OCI-M2 (cell line): ENCODE data around the gene PLEKHG7.

Source experiments
- DNase-seq: peaks from one replicate; lab custom pipeline; 2025; ENCODE audit not compliant: unreplicated experiment; lab: John Stamatoyannopoulos, UW

PLEKHG7 gene

GRCh38 chr12:92794814-92795213, 92.0 kb downstream of the PLEKHG7 start:
- no peak for DNase-seq

GRCh38 chr12:92796650-92797049, 93.9 kb downstream of the PLEKHG7 start:
- no peak for DNase-seq

GRCh38 chr12:92802906-92803305, 100.1 kb downstream of the PLEKHG7 start:
- no peak for DNase-seq

GRCh38 chr12:92803903-92804302, 101.1 kb downstream of the PLEKHG7 start:
- DNase-seq: no peak

- no peak for DNase-seq
These were observed 107.6 kb downstream of the PLEKHG7 start for GRCh38 chr12:92810370-92810769.

- DNase-seq: no peak
These were observed 111.8 kb downstream of the PLEKHG7 start for GRCh38 chr12:92814584-92814983.

GRCh38 chr12:92821142-92821541, 118.4 kb downstream of the PLEKHG7 start:
- no peak for DNase-seq
